BE2C (cell line): ENCODE measurements around the gene RPL13.

Source experiments
- DNase-seq: peaks from one replicate; pipeline ENCODE4 v3.0.0-alpha.2; 2020
- H3K27me3 ChIP-seq: fragments of 250-450 bp; sonication (Bioruptor Pico); 2 replicates; pipeline ENCODE4 v1.5.1; 2020; ENCODE audit warnings: mild to moderate bottlenecking
- H3K36me3 ChIP-seq: fragments of 250-450 bp; sonication (Bioruptor Pico); 2 replicates; pipeline ENCODE4 v1.5.1; 2020; ENCODE audit warnings: mild to moderate bottlenecking
- H3K4me1 ChIP-seq: fragments of 250-450 bp; sonication (Bioruptor Pico); 2 replicates; pipeline ENCODE4 v1.5.1; 2020
- H3K4me3 ChIP-seq: 2 replicates; pipeline ENCODE4 v1.5.1; 2011; ENCODE audit warnings: low read depth, low read length
- H3K9me3 ChIP-seq: fragments of 250-450 bp; sonication (Bioruptor Pico); 2 replicates; pipeline ENCODE4 v1.5.1; 2020
- TF ChIP-seq, protein P1 (sequence below): IDR thresholded peaks from 2 replicates; pipeline ENCODE4 v1.5.1; 2012; ENCODE audit warnings: mild to moderate bottlenecking, low read depth, low read length

Gene RPL13

DNA sequence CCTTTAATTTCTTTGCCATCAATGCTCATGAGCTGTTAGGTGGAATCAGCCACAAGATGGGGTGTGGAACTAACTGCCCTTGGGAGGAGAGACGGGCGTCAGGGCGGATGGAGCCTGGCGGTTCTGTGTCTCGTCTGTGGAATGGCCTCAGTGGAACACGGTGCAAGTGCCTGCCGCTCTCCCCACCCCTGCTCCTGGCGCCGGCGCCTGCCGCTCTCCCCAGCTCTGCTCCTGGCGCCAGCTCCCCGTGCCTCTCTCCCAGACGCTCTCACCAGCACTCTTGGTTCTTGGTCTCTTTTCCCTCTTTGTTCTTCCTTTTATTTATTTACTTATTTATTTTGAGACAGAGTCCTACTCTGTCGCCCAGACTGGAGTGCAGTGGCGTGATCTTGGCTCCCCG, 13.2 kb upstream of the RPL13 start:
- Histone ChIP-seq H3K4me1 (no peaks in the 10 kb centered on the region), H3K4me3 (no peak overlapping the region), H3K27me3 (no peaks in the 10 kb centered on the region), H3K36me3 (peaks cover 53% of the 10 kb centered on the region), H3K9me3 (no peaks in the 10 kb centered on the region)
- DNase-seq = no peak
- TF ChIP-seq, protein P1, sequence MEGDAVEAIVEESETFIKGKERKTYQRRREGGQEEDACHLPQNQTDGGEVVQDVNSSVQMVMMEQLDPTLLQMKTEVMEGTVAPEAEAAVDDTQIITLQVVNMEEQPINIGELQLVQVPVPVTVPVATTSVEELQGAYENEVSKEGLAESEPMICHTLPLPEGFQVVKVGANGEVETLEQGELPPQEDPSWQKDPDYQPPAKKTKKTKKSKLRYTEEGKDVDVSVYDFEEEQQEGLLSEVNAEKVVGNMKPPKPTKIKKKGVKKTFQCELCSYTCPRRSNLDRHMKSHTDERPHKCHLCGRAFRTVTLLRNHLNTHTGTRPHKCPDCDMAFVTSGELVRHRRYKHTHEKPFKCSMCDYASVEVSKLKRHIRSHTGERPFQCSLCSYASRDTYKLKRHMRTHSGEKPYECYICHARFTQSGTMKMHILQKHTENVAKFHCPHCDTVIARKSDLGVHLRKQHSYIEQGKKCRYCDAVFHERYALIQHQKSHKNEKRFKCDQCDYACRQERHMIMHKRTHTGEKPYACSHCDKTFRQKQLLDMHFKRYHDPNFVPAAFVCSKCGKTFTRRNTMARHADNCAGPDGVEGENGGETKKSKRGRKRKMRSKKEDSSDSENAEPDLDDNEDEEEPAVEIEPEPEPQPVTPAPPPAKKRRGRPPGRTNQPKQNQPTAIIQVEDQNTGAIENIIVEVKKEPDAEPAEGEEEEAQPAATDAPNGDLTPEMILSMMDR = no peak

DNA sequence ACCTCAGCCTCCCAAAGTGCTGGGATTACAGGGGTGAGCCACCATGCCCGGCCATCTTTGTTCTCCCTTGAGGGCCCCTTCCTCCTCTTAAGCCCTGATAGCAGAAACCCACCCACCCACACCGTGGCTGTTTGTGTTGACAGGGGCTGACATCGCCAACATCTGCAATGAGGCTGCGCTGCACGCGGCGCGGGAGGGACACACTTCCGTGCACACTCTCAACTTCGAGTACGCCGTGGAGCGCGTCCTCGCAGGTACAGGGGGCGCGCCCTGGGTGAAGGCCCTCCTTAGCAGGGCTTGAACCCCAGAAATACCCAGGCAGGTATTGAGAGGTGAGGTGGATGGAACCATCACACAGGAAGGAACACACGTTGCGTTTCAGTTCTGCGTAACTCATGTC, 12.6 kb upstream of the RPL13 start:
- Histone ChIP-seq H3K27me3 (no peaks in the 10 kb centered on the region), H3K4me1 (no peaks in the 10 kb centered on the region), H3K4me3 (no peak overlapping the region), H3K9me3 (no peaks in the 10 kb centered on the region), H3K36me3 (peaks cover 53% of the 10 kb centered on the region)
- TF ChIP-seq, protein P1 = no peak
- DNase-seq = no peak

GRCh38 chr16:89548344-89549006, 12.0 kb upstream of the RPL13 start:
- no peak for DNase-seq
- Histone ChIP-seq H3K27me3 (no peaks in the 10 kb centered on the region), H3K4me3 (no peak overlapping the region), H3K36me3 (peaks cover 55% of the 10 kb centered on the region), H3K9me3 (no peaks in the 10 kb centered on the region), H3K4me1 (no peaks in the 10 kb centered on the region)
- TF ChIP-seq, protein P1 = no peak

- DNase-seq = no peak
- TF ChIP-seq, protein P1 = no peak
- H3K36me3 ChIP-seq = peaks cover 55% of the 10 kb centered on the region
Observed at GRCh38 chr16:89549007-89549700, 11.3 kb upstream of the RPL13 start.

DNA sequence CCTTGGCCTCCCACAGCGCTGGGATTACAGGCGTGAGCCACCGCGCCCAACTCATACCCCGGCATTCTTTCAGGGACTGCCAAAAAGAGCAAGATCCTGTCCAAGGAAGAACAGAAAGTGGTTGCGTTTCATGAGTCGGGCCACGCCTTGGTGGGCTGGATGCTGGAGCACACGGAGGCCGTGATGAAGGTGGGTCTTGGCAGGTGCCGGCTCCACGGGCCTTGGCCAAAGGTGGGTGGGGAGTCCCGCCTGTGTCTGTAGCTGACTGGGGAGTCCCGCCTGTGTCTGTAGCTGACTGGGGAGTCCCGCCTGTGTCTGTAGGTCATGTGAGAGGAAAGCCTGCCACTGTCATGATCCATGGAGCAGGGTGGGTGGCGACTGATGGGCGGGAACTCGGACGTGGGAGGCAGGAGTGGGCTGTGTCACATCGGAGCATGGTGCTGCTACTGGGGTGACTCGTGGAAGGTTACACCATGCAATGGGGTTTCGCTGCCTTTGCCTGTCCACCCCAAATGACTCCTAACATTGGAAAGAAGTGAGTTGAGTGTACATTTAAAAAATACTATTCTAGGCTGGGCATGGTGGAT, 10.0 kb upstream of the RPL13 start:
- no peaks in the 10 kb centered on the region for H3K27me3 ChIP-seq
- H3K4me1 ChIP-seq = no peaks in the 10 kb centered on the region
- TF ChIP-seq, protein P1 = no peak
- DNase-seq = no peak
- H3K4me3 ChIP-seq = no peak overlapping the region
- no peaks in the 10 kb centered on the region for H3K9me3 ChIP-seq
- peaks cover 51% of the 10 kb centered on the region for H3K36me3 ChIP-seq

More at GRCh38 chr16:89549007-89549700, 11.3 kb upstream of the RPL13 start:
- H3K27me3 ChIP-seq = no peaks in the 10 kb centered on the region
- no peaks in the 10 kb centered on the region for H3K4me1 ChIP-seq
- no peak overlapping the region for H3K4me3 ChIP-seq
- no peaks in the 10 kb centered on the region for H3K9me3 ChIP-seq

GRCh38 chr16:89552329-89552728, 8.2 kb upstream of the RPL13 start:
- H3K9me3 ChIP-seq = no peaks in the 10 kb centered on the region
- H3K4me3 ChIP-seq = no peak overlapping the region
- no peaks in the 10 kb centered on the region for H3K4me1 ChIP-seq
- H3K27me3 ChIP-seq = no peaks in the 10 kb centered on the region
- peaks cover 48% of the 10 kb centered on the region for H3K36me3 ChIP-seq
- TF ChIP-seq, protein P1 = no peak
- DNase-seq = no peak
